HG03135 (cell line): Measurements from ENCODE around the gene SAP25.
"Not testable (repeated sequence)": the region's sequence is repeated elsewhere in the genome, so short reads cannot be mapped to it uniquely, and the experiment has no call there.

Experiments
- ATAC-seq: cut with Tn5 transposase; IDR thresholded peaks from one replicate; pipeline ENCODE4 v1.9.1; 2021; ENCODE audit warnings: mild to moderate bottlenecking, moderate library complexity; ENCODE audit not compliant: unreplicated experiment

SAP25 gene

DNA sequence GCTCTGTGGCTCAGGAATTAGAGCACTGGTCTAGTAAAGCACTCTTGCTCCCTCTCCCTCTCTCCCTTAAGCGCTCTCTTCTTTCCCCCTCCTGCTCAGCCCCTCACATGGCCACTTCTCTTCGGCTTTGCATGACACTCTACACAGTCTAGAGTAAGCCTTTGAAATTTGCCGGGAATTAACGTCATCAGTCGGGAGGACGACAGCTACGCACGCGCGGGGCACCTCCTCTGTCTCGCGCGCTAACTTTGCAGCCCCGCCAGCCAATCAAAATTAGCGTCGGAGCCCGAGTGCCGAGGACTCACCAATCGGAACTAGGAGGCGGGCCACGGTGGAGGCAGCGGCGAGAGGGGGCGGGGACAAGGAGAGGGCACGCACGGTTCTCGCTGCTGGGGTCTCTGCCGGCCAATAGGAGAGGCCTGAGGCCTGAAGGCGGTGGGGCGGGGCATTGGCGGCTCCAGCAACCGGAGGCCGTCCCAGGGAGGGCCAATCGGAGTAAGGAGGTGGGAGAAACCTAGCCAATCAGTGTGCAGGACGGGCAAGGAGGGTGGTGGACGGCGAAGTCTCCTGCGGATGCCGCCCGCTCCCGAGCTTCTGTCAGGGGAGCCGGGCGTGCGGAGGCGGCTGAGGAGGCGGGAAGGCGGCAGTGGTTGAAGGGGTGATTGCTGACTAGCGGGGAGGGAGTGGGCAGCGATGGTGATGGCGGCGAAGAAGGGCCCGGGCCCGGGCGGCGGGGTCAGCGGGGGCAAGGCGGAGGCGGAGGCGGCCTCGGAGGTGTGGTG, 34.9 kb downstream of the SAP25 start, which contains the start of gene AGFG2:
Gene AGFG2 (plus strand): TSS at position 550 of the 782 bp plus-strand sequence. CDS start 144 bp downstream, at position 694.
- ATAC-seq = peak; percentile 96

GRCh38 chr7:100538348-100538653, 35.4 kb downstream of the SAP25 start:
- ATAC-seq = no peak

GRCh38 chr7:100536695-100537094, 37.0 kb downstream of the SAP25 start:
- not testable (repeated sequence) for ATAC-seq

- ATAC-seq = not testable (repeated sequence)
Measured at GRCh38 chr7:100535982-100536381, 37.7 kb downstream of the SAP25 start.

GRCh38 chr7:100532165-100533022, 41.3 kb downstream of the SAP25 start:
- no peak for ATAC-seq

GRCh38 chr7:100528108-100528866, 45.4 kb downstream of the SAP25 start:
- ATAC-seq = not testable (repeated sequence)

GRCh38 chr7:100523192-100523591, 50.5 kb downstream of the SAP25 start:
- ATAC-seq = not testable (repeated sequence)
